H1 (cell line): ENCODE measurements around the gene MIF4GD.

Source experiments
- CEBPB ChIP-seq: IDR thresholded peaks from 2 replicates; pipeline ENCODE4 v1.6.1; 2012; ENCODE audit warnings: low read depth, low read length
- CTCF ChIP-seq, 3 experiments: IDR thresholded peaks; 1 replicate in 2 of 3; 2 replicates in 1 of 3; pipeline versions ENCODE4 v1.5.1 to v1.6.1; 2011; ENCODE audit warnings: low read length in 3 of 3, mild to moderate bottlenecking in 3 of 3, inconsistent platforms in 2 of 3, low read depth in 1 of 3, moderate library complexity in 1 of 3; ENCODE audit not compliant: insufficient read depth in 1 of 3; ENCODE audit errors: control extremely low read depth in 1 of 3
- EGR1 ChIP-seq: IDR thresholded peaks from 2 replicates; pipeline ENCODE4 v1.6.1; 2011; ENCODE audit warnings: low read depth, low read length, borderline replicate concordance
- RAD21 ChIP-seq, 2 experiments: IDR thresholded peaks in 1 of 2; conservative IDR thresholded peaks in 1 of 2; 2 replicates each; pipeline ENCODE4 v1.6.1; 2011; ENCODE audit warnings: low read depth in 2 of 2, low read length in 2 of 2, improper control_type of control experiment in 1 of 2, inconsistent platforms in 1 of 2, mild to moderate bottlenecking in 1 of 2, moderate library complexity in 1 of 2
- SIRT6 ChIP-seq: IDR thresholded peaks from one replicate; pipeline ENCODE4 v1.7.1; 2012; ENCODE audit warnings: low read length, inconsistent platforms
- TF ChIP-seq, protein P1 (sequence below): IDR thresholded peaks from 2 replicates; pipeline ENCODE4 v1.6.1; 2012; ENCODE audit warnings: inconsistent platforms

- TF ChIP-seq CTCF (IDR thresholded peaks at IDR 0.05; ENCODE audit: control extremely low read depth in 1 of 3, insufficient read depth in 1 of 3, low read depth in 1 of 3, low read length in 3 of 3) (peak in 2 of 3 experiments; percentile 19 to 32; a peak in 2 of 4 replicates), SIRT6 (no peak), EGR1 (no peak), CEBPB (no peak), RAD21 (IDR thresholded peaks at IDR 0.05 in 1 of 2, conservative IDR thresholded peaks at IDR 0.05 in 1 of 2; ENCODE audit: low read depth in 2 of 2, low read length in 2 of 2) (peak; percentile 42 to 50)
- TF ChIP-seq, protein P1, sequence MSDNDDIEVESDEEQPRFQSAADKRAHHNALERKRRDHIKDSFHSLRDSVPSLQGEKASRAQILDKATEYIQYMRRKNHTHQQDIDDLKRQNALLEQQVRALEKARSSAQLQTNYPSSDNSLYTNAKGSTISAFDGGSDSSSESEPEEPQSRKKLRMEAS, result 0 out of 2 replicates have a peak, but pooled peaks have one; percentile 15
Observed at GRCh38 chr17:75289832-75290337, 18.9 kb upstream of the MIF4GD start.
